ENCODE results near the gene DCAF5. TPM values are rescaled to one million over a fixed set of nuclear protein-coding genes. Genes with fewer than 3 reads are reported as not detected.

Gene DCAF5
- total and polyA plus RNA-seq, 2 of the 13 experiments (the other 11 are each of a cell fraction or from before 2014, with no cell fraction given), result 13.4 to 31.6 TPM

DNA sequence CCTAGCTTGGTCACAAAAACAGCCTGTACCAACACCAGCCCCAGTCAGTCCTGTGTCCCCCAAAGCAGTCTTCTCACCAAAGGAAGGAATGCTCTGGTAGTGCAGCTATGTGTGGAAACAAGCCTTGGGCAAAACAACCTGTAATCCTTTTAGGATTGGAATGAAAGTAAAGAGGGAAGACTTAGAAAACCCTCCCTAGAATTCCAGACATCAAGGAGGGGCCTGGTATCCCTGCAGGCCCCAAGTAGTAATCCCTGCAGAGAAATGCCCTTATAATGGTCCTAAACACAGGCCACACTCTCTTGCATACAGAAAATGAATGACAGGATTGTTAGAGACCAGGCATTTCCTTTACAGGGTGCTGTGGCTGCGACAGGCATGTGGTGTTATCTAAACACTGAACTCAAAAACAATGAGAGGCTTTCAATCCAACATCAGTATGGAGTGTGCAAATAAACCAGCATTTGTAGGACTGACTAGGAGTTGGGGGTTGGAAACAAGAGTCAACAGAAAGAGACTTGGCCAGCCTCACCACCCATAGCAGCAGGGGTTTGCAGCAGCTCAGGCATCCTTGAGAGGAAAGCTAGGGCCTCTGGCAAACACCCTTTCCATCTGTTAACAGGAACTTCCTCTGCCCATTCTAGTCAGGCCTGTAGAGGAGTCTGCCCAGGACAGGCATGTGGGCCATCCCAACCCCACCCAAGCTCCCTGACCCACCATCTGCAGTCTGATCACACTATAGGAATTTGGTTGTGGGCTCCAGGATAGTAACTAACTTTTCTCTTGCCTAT lies 59.1 kb downstream of the DCAF5 start (continued):
- no peak for TF ChIP-seq ZNF101 (CRISPR knock-in tag; IDR thresholded peaks at IDR 0.05; ENCODE audit: borderline replicate concordance, low read depth)
- TF ChIP-seq, protein P1, sequence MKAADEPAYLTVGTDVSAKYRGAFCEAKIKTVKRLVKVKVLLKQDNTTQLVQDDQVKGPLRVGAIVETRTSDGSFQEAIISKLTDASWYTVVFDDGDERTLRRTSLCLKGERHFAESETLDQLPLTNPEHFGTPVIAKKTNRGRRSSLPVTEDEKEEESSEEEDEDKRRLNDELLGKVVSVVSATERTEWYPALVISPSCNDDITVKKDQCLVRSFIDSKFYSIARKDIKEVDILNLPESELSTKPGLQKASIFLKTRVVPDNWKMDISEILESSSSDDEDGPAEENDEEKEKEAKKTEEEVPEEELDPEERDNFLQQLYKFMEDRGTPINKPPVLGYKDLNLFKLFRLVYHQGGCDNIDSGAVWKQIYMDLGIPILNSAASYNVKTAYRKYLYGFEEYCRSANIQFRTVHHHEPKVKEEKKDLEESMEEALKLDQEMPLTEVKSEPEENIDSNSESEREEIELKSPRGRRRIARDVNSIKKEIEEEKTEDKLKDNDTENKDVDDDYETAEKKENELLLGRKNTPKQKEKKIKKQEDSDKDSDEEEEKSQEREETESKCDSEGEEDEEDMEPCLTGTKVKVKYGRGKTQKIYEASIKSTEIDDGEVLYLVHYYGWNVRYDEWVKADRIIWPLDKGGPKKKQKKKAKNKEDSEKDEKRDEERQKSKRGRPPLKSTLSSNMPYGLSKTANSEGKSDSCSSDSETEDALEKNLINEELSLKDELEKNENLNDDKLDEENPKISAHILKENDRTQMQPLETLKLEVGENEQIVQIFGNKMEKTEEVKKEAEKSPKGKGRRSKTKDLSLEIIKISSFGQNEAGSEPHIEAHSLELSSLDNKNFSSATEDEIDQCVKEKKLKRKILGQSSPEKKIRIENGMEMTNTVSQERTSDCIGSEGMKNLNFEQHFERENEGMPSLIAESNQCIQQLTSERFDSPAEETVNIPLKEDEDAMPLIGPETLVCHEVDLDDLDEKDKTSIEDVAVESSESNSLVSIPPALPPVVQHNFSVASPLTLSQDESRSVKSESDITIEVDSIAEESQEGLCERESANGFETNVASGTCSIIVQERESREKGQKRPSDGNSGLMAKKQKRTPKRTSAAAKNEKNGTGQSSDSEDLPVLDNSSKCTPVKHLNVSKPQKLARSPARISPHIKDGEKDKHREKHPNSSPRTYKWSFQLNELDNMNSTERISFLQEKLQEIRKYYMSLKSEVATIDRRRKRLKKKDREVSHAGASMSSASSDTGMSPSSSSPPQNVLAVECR (CRISPR knock-in tag; IDR thresholded peaks at IDR 0.05; ENCODE audit: borderline replicate concordance), result peak; percentile 35; the same call in 1 of the 2 replicates
- no peak for TF ChIP-seq AHR (CRISPR knock-in tag; IDR thresholded peaks at IDR 0.05)
- TF ChIP-seq ZNF570 (CRISPR knock-in tag; IDR thresholded peaks at IDR 0.05; ENCODE audit: borderline replicate concordance), result no peak
- TF ChIP-seq, protein P2, sequence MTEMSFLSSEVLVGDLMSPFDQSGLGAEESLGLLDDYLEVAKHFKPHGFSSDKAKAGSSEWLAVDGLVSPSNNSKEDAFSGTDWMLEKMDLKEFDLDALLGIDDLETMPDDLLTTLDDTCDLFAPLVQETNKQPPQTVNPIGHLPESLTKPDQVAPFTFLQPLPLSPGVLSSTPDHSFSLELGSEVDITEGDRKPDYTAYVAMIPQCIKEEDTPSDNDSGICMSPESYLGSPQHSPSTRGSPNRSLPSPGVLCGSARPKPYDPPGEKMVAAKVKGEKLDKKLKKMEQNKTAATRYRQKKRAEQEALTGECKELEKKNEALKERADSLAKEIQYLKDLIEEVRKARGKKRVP (CRISPR knock-in tag; IDR thresholded peaks at IDR 0.05), result peak in 1 of 2 experiments; percentile 26; a peak in 1 of 4 replicates
- TF ChIP-seq ZNF772 (CRISPR knock-in tag; IDR thresholded peaks at IDR 0.05), result 0 out of 2 replicates have a peak, but pooled peaks have one; percentile 25
- TF ChIP-seq, protein P3, sequence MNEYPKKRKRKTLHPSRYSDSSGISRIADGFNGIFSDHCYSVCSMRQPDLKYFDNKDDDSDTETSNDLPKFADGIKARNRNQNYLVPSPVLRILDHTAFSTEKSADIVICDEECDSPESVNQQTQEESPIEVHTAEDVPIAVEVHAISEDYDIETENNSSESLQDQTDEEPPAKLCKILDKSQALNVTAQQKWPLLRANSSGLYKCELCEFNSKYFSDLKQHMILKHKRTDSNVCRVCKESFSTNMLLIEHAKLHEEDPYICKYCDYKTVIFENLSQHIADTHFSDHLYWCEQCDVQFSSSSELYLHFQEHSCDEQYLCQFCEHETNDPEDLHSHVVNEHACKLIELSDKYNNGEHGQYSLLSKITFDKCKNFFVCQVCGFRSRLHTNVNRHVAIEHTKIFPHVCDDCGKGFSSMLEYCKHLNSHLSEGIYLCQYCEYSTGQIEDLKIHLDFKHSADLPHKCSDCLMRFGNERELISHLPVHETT (CRISPR knock-in tag; conservative IDR thresholded peaks at IDR 0.05), result no peak
- TF ChIP-seq ZNF839 (CRISPR knock-in tag; IDR thresholded peaks at IDR 0.05; ENCODE audit: borderline replicate concordance), result no peak
- no peak for TF ChIP-seq JUN (CRISPR knock-in tag; IDR thresholded peaks at IDR 0.05)
- no peak for TF ChIP-seq GPN1 (CRISPR knock-in tag; IDR thresholded peaks at IDR 0.05; ENCODE audit: borderline replicate concordance)
- TF ChIP-seq GABPA (IDR thresholded peaks at IDR 0.05; ENCODE audit: low read depth, low read length), result no peak
- no peak for TF ChIP-seq GABPA (CRISPR knock-in tag; IDR thresholded peaks at IDR 0.05; ENCODE audit: low read depth)
- no peak for TF ChIP-seq PRPF4 (IDR thresholded peaks at IDR 0.05; ENCODE audit: low read depth, low read length, poor library complexity, severe bottlenecking)
- no peak for TF ChIP-seq TEAD2 (CRISPR knock-in tag; IDR thresholded peaks at IDR 0.05)
- TF ChIP-seq, protein P4, sequence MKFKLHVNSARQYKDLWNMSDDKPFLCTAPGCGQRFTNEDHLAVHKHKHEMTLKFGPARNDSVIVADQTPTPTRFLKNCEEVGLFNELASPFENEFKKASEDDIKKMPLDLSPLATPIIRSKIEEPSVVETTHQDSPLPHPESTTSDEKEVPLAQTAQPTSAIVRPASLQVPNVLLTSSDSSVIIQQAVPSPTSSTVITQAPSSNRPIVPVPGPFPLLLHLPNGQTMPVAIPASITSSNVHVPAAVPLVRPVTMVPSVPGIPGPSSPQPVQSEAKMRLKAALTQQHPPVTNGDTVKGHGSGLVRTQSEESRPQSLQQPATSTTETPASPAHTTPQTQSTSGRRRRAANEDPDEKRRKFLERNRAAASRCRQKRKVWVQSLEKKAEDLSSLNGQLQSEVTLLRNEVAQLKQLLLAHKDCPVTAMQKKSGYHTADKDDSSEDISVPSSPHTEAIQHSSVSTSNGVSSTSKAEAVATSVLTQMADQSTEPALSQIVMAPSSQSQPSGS (CRISPR knock-in tag; IDR thresholded peaks at IDR 0.05), result no peak
- TF ChIP-seq RFXAP (CRISPR knock-in tag; IDR thresholded peaks at IDR 0.05; ENCODE audit: borderline replicate concordance), result no peak
- no peak for TF ChIP-seq KDM5B (CRISPR knock-in tag; IDR thresholded peaks at IDR 0.05; ENCODE audit: borderline replicate concordance)
- TF ChIP-seq, protein P5, sequence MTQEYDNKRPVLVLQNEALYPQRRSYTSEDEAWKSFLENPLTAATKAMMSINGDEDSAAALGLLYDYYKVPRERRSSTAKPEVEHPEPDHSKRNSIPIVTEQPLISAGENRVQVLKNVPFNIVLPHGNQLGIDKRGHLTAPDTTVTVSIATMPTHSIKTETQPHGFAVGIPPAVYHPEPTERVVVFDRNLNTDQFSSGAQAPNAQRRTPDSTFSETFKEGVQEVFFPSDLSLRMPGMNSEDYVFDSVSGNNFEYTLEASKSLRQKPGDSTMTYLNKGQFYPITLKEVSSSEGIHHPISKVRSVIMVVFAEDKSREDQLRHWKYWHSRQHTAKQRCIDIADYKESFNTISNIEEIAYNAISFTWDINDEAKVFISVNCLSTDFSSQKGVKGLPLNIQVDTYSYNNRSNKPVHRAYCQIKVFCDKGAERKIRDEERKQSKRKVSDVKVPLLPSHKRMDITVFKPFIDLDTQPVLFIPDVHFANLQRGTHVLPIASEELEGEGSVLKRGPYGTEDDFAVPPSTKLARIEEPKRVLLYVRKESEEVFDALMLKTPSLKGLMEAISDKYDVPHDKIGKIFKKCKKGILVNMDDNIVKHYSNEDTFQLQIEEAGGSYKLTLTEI (CRISPR knock-in tag; conservative IDR thresholded peaks at IDR 0.05), result no peak

All from HepG2 (cell line).